Testis (tissue), 3 donors: ENCODE results near the gene TUBB. TPM values are rescaled to one million over a fixed set of nuclear protein-coding genes. Genes with fewer than 3 reads are reported as not detected.

Experiments
- DNase-seq: peaks from one replicate; pipeline ENCODE4 v3.0.0-alpha.2; 2019
- H3K27ac ChIP-seq, 2 donors: fragments of 200-600 bp; sonication (generic); one replicate each; pipeline ENCODE4 v1.5.1; 2019
- H3K27me3 ChIP-seq: fragments of 200-600 bp; sonication (generic); one replicate; pipeline ENCODE4 v1.5.1; 2019
- H3K36me3 ChIP-seq: fragments of 200-600 bp; sonication (generic); one replicate; pipeline ENCODE4 v1.5.1; 2017; ENCODE audit warnings: low read depth; ENCODE audit errors: missing control alignments
- H3K4me1 ChIP-seq: fragments of 200-600 bp; sonication (generic); one replicate; pipeline ENCODE4 v1.5.1; 2019
- H3K4me3 ChIP-seq, 2 donors: fragments of 200-600 bp; sonication (generic); one replicate each; pipeline ENCODE4 v1.5.1; 2017 to 2019
- H3K9me3 ChIP-seq: fragments of 200-600 bp; sonication (generic); one replicate; pipeline ENCODE4 v1.5.1; 2017
- CTCF ChIP-seq, 3 experiments: fragments of 450-650 bp in 2 of 3; fragments of 200-600 bp in 1 of 3; sonication (generic) in 1 of 3; IDR thresholded peaks; one replicate each; pipeline ENCODE4 v1.5.1; 2016 to 2019; ENCODE audit warnings: antibody characterized with exemption in 3 of 3, mild to moderate bottlenecking in 2 of 3, moderate library complexity in 1 of 3
- POLR2A ChIP-seq: fragments of 450-650 bp; IDR thresholded peaks from one replicate; pipeline ENCODE4 v1.6.1; 2017; ENCODE audit warnings: antibody characterized with exemption, mild to moderate bottlenecking, moderate library complexity
- WGBS, 2 donors: methylation state at CpG; one replicate each; pipeline ENCODE4 v1.1.5; 2018; 5-methylcytosine and 5-hydroxymethylcytosine counted together
- intact Hi-C: fragments of 100-400 bp; cut with DNase I; formaldehyde crosslinking; loops from one replicate; pipeline ENCODE4 v1.15.1; 2023; ENCODE audit warnings: low total_unique reads
- polyA plus RNA-seq: library from polyadenylated mRNA; stranded (reverse); fragments of 350-450 nt; fragmentation: Illumina TruSeq; extraction: RNeasy Lipid Tissue Mini Kit (QIAGEN cat#74804); gene quantifications from one replicate; pipeline ENCODE4 v1.2.3, GENCODE V29; 2014; ENCODE audit warnings: low read depth, low replicate concordance; ENCODE audit not compliant: insufficient read depth
- total RNA-seq, 2 donors: library from RNA; depleted of rRNA; stranded (reverse); fragments of >200 nt; gene quantifications; one replicate each; pipeline ENCODE4 v1.2.3, GENCODE V29; 2016

TUBB gene
- total and polyA plus RNA-seq, 3 donors from 2014 or later, result 173 to 309 (median 252) TPM

GRCh38 chr6:30742316-30743098 lies 22.4 kb downstream of the TUBB start, which contains the start of gene FLOT1:
FLOT1 (minus strand) TSS chr6:30742687; CDS start chr6:30742189, 498 bp downstream.
- Histone ChIP-seq H3K9me3 (no peaks in the 10 kb centered on the region), H3K36me3 (no peaks in the 10 kb centered on the region), H3K4me3 (peak within 1 kb of the TSS; percentile 82 to 86), H3K4me1 (peaks cover 21% of the 10 kb centered on the region), H3K27ac (peak within 1 kb of the TSS; percentile 84 to 94), H3K27me3 (no peaks in the 10 kb centered on the region)
- no peak for TF ChIP-seq CTCF (IDR thresholded peaks at IDR 0.05)
- 0% methylated on average over 26 to 59 of the region's 66 CpGs for WGBS, 2 donors
- intact Hi-C loops, result no loop called here
- DNase-seq, result peak; percentile 94

GRCh38 chr6:30743099-30744053 lies 23.2 kb downstream of the TUBB start:
- WGBS, 2 donors, result 15 to 23% methylated on average over 39 to 54 of the region's 55 CpGs
- Histone ChIP-seq H3K9me3 (no peaks in the 10 kb centered on the region), H3K27ac (peak overlapping the region; percentile 84 to 94), H3K4me1 (peaks cover 21% of the 10 kb centered on the region), H3K36me3 (no peaks in the 10 kb centered on the region), H3K27me3 (no peaks in the 10 kb centered on the region), H3K4me3 (peak overlapping the region; percentile 82 to 86)
- TF ChIP-seq POLR2A (no peak), CTCF (IDR thresholded peaks at IDR 0.05) (no peak)
- intact Hi-C loops, result no loop called here
- DNase-seq, result peak; percentile 42

GRCh38 chr6:30744054-30744805 lies 24.1 kb downstream of the TUBB start, which contains the start of gene IER3:
IER3 (minus strand) TSS chr6:30744547; CDS start chr6:30744518, 29 bp downstream.
- H3K9me3 ChIP-seq, result no peaks in the 10 kb centered on the region
- intact Hi-C loops, result no loop called here
- 2% methylated on average over 35 to 53 of the region's 54 CpGs for WGBS, 2 donors
- peak within 1 kb of the TSS; percentile 82 to 86 for H3K4me3 ChIP-seq
- TF ChIP-seq CTCF (IDR thresholded peaks at IDR 0.05), result peak in 2 of 3 experiments; percentile 50 to 59
- no peak for TF ChIP-seq POLR2A
- peak; percentile 82 for DNase-seq
- peak within 1 kb of the TSS; percentile 84 to 94 for H3K27ac ChIP-seq
- no peaks in the 10 kb centered on the region for H3K27me3 ChIP-seq
- H3K36me3 ChIP-seq, result no peaks in the 10 kb centered on the region
- peaks cover 21% of the 10 kb centered on the region for H3K4me1 ChIP-seq

- 25 to 40% methylated on average over 1 of the region's 1 CpG for WGBS, 2 donors
- H3K27ac ChIP-seq, result no peak overlapping the region
- no peak for TF ChIP-seq CTCF (IDR thresholded peaks at IDR 0.05)
- no peak for TF ChIP-seq POLR2A
- H3K4me3 ChIP-seq, result no peak overlapping the region
- H3K9me3 ChIP-seq, result no peaks in the 10 kb centered on the region
- intact Hi-C loops, result no loop called here
- no peaks in the 10 kb centered on the region for H3K27me3 ChIP-seq
- H3K4me1 ChIP-seq, result peaks cover 19% of the 10 kb centered on the region
- no peak for DNase-seq
- no peaks in the 10 kb centered on the region for H3K36me3 ChIP-seq
Measured at GRCh38 chr6:30747300-30747687, 27.1 kb downstream of the TUBB start.
